ENCODE measurements around the gene GABRG2. TPM values are rescaled to one million over a fixed set of nuclear protein-coding genes. Genes with fewer than 3 reads are reported as not detected.
"Not testable (repeated sequence)": the region's sequence is repeated elsewhere in the genome, so short reads cannot be mapped to it uniquely, and the experiment has no call there.

GABRG2 gene
- polyA plus RNA-seq (ENCODE audit: insufficient read length in 3 of 3), result under 1 TPM; 0.03 to 0.07 (median 0.06) TPM
- long read RNA-seq, donor 1, result 0 reads
- long read RNA-seq, donor 2, result 0 reads
- long read RNA-seq, donor 3, result 0 reads
- long read RNA-seq, donor 4, result 0 reads
- long read RNA-seq, donor 5, result 0 reads
- long read RNA-seq, donor 6, result 0 reads
- long read RNA-seq, donor 7, result 0 reads
- long read RNA-seq, donor 8, result 0 reads
- long read RNA-seq, donor 9, result 0 reads
- long read RNA-seq, donor 10, result 0 reads
- long read RNA-seq, donor 11, result 0 reads
- long read RNA-seq, donor 12, result 0 reads
- long read RNA-seq, donor 13, result 0 reads
- long read RNA-seq, donor 14, result 0 reads
- long read RNA-seq, donor 15, result 0 reads
- long read RNA-seq, donor 16, result 0 reads

DNA sequence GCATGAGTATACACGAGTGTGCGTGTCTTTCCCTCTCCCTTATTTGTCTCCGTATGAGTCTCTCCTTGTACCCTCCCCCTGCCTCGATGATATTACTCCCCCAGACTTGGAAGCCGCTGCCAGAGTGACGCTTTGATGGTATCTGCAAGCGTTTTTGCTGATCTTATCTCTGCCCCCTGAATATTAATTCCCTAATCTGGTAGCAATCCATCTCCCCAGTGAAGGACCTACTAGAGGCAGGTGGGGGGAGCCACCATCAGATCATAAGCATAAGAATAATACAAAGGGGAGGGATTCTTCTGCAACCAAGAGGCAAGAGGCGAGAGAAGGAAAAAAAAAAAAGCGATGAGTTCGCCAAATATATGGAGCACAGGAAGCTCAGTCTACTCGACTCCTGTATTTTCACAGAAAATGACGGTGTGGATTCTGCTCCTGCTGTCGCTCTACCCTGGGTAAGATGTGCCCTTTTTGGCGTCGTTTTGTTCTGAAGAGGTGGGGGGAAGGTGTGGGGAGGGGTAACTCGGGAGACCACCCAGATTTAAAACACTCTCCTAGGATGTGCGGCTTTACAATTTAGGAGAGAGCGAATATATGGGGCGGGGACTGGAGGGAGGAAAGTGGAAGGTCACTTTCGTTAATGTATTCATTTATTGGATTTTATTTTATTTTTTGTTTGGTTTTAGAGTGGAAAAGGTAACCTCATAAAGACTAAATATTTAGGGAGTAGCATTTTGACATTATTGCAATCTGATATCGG is at the start of gene GABRG2:
Gene GABRG2 (plus strand): TSS at position 119 of the 757 bp plus-strand sequence. CDS start 227 bp downstream, at position 346.
- no peak for DNase-seq (ENCODE audit: extremely low read depth in 1 of 11, low read depth in 9 of 11, low spot score in 4 of 11)

DNA sequence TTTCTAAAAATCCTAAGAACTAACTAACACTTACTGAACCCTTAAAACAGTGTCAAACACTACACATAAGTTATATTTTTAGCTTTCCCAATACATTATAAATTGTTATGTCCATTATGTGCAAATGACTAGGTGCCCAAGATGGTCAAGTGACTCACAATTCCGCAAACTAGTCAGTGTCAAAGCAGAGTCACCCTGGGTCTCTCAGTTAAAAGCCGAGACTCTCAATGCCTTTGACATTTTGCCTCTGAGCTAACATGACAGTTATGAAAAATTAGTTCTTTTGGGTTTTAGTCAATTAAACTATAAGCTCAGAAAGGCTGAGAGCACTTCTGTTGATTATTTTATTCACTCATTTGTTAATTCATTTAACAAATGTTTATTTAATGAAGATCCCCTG is 42.3 kb upstream of the GABRG2 start:
- no peak for DNase-seq (ENCODE audit: extremely low read depth in 1 of 11, low read depth in 9 of 11, low spot score in 4 of 11)

DNA sequence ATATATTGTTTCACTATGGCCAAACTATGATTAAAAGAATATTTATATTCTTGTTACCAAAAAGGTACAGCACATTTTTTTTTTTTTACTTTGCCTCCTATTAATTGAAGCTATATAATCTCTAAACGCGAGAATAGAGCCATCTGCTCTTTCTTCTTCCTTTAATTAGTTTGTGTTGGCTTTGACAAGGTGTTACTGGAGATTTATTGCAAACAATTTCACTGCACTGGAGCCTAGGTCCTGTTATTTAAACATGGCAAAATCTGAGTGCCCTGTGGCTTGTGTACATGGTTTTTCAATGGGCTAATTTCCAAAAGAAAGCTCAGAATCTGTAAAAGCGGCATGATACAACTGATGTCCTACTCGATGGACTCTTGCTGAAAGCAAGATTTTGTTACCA is 40.8 kb upstream of the GABRG2 start:
- no peak for DNase-seq (ENCODE audit: extremely low read depth in 1 of 11, low read depth in 9 of 11, low spot score in 4 of 11)

DNA sequence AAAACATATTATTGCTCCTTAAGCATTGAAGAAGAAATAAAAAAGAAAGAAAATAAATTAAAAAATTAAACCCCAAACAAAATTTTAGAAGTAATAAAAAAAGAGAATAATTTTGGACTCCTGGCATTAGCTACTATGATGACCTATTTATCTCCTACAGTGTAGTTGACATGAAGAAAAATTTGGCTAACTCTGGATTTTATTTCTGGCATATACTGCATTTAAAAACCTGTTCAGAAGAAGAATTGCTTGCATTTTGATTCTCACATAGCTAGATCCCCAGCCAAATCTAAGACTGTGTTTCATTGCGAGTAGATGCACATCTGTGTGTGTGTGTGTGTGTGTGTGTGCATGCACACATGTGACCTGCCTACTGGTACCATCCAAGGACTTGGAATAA is 30.1 kb upstream of the GABRG2 start:
- no peak for DNase-seq (ENCODE audit: extremely low read depth in 1 of 11, low read depth in 9 of 11, low spot score in 4 of 11)

DNA sequence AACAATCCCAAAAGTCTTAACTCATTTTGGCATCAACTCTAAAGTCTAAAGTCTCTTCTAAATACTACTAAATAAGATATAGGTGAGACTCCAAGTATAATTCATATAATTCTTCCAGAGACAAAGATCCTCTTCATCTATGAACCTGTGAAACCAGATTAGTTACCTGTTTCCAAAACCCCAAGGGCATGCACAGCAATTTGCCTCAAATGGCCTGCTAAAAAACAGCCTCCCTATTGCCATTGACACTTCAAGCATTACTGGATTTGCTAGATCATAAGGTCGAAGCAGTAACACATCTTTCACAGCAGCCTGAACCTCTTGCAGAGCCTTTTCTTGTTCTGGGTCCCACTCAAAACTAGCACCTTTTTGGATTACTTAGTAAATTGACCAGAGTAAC is 20.3 kb upstream of the GABRG2 start:
- no peak for DNase-seq (ENCODE audit: extremely low read depth in 1 of 11, low read depth in 9 of 11, low spot score in 4 of 11)

DNA sequence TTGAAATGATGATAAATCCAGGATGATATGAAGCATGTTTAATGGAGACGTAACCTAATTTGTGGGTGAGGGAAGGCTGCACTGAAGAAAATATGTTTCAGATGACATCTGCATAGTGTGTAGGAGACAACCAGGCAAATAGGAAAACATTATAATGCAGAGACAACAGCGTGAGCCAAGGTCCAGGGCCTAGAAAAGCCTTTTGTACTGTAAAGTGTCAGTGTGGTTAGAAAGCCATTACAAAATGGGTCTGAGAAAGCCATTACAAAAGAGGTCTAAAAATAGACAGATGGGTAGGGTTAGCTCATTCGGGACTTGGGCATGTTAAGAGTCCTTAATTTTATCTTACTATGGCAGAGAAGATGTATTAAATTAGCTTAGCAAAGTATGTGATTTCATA is 14.9 kb upstream of the GABRG2 start:
- DNase-seq (ENCODE audit: extremely low read depth in 1 of 11, low read depth in 9 of 11, low spot score in 4 of 11), result no peak

DNA sequence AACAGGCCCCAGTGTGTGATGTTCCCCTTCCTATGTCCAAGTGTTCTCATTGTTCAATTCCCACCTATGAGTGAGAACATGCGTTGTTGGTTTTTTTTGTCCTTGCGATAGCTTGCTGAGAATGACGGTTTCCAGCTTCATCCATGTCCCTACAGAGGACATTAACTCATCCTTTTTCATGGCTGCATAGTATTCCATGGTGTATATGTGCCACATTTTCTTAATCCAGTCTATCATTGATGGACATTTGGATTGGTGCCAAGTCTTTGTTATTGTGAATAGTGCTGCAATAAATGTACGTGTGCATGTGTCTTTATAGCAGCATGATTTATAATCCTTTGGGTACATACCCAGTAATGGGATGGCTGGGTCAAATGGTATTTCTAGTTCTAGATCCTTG is 12.5 kb upstream of the GABRG2 start:
- not testable (repeated sequence) for DNase-seq (ENCODE audit: extremely low read depth in 1 of 11, low read depth in 9 of 11, low spot score in 4 of 11)

DNA sequence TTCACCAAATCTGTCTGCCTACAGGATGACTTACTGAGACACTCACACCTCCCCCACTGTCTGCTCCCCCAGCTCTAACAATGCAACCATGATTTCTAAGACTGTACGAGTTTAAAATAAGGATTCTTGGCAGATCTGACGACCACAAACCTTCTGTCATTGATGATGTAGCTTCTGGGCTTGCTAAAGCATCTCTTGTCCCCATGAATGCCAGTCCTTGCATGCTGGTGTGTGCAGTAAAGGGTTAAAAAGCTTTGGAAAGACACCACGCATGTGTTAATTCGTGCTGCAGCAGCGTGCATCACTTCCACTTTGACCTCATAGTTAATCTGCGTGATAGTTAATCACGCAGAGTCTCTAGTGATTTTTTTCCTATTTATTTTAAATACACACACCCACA is 411 bp upstream of the GABRG2 start:
- no peak for DNase-seq (ENCODE audit: extremely low read depth in 1 of 11, low read depth in 9 of 11, low spot score in 4 of 11)

DNA sequence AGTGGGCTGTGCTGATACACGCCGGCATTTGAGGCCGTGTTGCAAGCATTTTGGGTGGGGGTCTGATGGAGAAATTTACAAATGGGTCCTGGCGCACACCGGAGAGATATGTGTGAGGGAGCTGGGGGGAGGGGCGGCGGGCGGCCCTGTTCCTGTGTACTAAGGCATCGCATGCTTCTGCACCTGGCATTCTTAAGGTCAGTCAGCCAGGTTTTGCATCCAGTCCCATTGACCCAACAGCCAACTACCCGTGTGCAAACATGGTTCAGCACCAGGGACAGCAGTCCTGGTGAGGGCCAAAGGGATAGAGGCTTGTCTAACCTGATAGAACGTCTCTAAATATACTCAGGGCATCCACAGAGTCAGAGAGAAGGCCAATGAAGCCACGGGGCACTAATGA is 839 bp downstream of the GABRG2 start:
- DNase-seq (ENCODE audit: extremely low read depth in 1 of 11, low read depth in 9 of 11, low spot score in 4 of 11), result peak; percentile 39 to 81 (median 57)

DNA sequence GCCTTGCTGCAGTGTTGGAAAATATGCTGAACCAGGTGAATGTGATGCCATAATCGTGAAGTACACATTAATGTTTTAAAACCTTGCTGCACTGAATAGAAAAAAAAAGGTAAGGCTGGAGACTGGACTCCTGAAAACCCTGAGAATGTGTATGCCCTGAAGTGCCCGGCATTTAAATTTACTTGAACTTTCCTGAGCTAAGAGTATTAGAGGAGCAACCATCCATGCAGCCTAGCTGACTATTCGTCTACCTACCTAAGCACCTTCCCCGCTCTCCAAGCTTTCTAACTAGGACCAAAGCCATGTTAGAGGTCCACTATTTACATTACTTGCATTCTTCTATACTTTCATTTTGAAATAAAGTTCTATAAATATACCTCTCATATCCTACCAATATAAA is 1.4 kb downstream of the GABRG2 start:
- DNase-seq (ENCODE audit: extremely low read depth in 1 of 11, low read depth in 9 of 11, low spot score in 4 of 11), result no peak

DNA sequence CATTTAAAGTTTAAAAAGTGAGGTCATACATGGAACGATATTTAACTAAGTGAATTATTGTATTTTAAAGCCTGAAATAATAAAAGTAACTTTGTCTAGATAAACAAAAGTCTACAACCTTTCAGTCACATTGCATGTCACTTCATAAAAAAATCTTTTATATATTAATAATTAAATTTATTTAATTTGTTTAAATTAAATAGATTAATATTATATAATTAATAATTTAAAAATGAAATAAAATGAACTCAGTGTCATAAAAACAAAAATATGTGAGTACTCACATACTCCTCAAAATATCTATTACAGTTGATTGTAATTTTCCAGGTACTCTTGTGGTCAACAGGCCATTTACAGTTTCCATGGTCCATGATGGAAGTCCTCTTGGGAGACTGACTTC is 11.2 kb downstream of the GABRG2 start:
- no peak for DNase-seq (ENCODE audit: extremely low read depth in 1 of 11, low read depth in 9 of 11, low spot score in 4 of 11)

DNA sequence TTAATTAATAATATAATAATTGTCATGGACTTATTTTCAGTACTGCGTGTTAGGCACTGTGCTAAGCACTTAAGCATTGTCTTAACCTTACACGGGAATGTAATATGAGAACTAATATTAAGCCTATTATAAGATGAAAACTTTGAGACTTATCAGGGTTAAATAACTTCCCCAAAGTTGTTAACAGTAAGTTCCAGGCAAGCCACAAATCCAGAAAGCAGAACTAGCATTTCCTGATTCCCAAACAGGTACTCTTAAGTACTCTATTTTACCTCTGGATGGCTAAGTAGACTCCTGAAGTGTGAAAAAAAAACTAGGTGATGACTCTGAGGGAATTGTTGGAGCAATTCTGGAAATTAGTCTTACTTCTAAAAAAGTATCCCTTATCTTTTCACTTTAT is 23.8 kb downstream of the GABRG2 start:
- DNase-seq (ENCODE audit: extremely low read depth in 1 of 11, low read depth in 9 of 11, low spot score in 4 of 11), result no peak

DNA sequence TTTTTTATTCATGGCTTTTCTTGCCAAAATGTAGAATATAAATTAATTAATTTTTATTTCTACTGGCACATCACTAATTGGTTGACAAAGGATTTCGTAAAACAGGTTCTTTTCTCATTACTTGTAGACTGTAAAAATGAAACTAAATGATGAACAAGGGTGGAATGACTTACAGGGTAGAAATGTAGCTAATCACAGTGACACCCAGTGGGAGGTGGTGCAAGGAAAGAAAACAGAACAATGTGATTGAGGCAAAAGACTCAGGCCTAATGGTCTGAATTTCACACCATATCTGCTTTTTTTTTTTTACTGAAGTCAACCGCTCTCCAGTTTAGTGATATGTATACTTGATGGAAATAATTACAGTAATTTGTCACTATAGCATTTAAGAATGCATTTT is 28.9 kb downstream of the GABRG2 start:
- DNase-seq (ENCODE audit: extremely low read depth in 1 of 11, low read depth in 9 of 11, low spot score in 4 of 11), result no peak

DNA sequence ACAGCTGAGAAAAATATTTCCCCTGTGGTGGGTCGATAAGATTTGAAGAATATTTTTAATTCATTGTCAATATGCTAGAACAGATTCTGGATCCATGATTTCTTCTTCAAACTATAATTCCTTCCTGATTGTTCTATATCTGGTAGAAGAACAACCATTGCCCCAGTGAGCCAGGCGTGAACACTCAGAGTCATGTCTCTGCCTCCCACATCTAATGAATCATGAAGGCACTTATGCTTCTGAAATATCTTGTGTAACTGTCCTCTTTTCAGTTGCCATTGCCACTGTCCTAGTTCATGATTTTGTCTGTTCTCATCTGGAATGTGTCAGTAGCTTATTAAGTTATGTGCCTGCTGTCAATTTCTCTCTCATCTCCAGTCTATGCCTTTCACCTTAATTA is 40.0 kb downstream of the GABRG2 start:
- DNase-seq (ENCODE audit: extremely low read depth in 1 of 11, low read depth in 9 of 11, low spot score in 4 of 11), result no peak

DNA sequence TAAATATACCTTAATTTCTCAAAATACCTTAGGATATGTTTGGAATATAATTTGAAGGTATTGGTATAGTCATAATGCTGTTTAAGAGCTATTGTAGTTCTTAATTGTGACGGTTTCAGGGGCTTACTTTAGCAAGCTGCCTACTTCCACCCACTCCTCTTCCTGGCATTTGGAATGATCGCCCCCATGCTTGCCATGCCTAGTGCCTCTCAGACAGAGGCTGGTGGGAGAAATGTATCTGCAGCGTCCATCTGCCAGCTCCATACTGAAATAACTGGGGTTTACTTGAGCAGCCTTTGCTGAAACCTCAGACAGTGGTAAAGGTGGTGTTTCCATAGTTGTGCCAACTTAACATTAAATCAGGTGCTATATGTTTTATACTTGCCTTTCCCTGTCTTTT is 52.2 kb downstream of the GABRG2 start:
- DNase-seq (ENCODE audit: extremely low read depth in 1 of 11, low read depth in 9 of 11, low spot score in 4 of 11), result no peak

DNA sequence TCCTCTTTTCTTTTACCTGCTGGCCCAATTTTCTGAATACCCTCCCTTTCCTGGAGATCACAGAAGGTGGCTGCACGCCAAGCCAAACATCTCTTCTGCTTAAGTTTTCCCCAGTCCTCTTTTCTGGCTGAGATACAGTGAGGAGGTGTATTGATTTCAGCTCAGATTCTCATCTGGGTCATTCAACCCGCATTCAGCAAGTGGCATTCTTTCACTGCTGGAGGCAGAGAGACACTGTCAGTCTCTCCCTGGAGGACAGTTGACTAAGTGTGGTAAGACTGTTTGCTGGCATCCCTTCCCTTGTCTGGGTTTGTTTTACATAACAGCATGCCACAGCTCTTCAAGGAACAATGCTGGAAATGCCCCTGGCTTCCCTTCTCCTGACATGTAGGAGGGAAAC is 60.5 kb downstream of the GABRG2 start:
- no peak for DNase-seq (ENCODE audit: extremely low read depth in 1 of 11, low read depth in 9 of 11, low spot score in 4 of 11)

DNA sequence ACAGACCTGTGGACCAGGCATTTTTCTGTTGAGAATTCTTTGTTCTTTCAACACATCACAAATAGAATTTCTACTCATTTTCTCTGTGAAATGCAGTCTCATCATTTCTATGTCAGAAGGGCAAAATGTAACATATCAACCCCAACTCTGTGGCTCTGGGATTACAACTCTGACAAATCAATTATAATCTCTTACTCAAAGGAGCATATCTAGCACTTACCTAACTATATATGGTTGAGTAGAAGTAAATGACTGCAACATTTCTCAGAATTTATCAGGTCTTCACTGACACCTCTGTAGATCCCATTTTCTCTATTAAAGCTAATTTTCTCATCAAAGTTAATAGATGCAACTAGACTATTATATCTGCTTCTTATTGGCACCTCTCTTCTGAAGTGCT is 64.8 kb downstream of the GABRG2 start:
- DNase-seq (ENCODE audit: extremely low read depth in 1 of 11, low read depth in 9 of 11, low spot score in 4 of 11), result no peak

DNA sequence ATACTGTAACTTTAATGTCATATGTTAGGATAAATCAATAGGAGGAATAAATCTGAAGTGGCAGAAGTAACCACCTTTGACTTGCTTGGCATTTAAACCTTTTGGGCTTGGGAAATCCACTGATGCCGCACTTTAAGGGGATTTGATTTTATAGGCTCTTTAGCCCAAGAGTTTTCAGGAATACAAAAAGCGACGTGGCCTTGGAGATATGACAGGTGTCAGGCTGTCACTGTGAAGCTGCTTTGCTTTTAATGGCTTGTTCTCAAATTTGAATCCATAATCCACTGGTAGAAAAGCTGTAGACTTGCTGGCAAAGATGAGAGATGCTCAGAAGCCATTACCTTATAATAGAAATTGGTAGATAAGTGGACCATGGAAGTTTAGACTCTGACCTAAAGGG is 71.6 kb downstream of the GABRG2 start:
- DNase-seq (ENCODE audit: extremely low read depth in 1 of 11, low read depth in 9 of 11, low spot score in 4 of 11), result no peak

DNA sequence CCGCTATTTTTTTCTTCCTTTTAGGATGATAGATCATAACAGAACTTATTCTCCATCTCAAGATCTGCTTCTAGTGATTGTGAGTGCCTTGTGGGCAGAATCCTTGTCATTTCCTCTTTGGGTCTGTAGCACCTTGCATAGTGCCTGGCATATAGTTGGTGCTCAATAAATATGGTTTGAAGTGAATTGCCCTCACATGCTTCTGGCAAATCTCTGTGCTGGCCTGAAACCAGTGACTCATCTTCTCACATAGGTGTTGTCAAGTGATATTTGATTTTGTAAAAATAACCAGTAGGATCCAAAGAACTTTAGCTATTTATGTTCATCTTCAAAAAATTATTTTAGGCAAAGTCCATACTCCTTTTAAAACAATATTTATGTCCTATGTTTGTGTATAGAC is 86.7 kb downstream of the GABRG2 start:
- no peak for DNase-seq (ENCODE audit: extremely low read depth in 1 of 11, low read depth in 9 of 11, low spot score in 4 of 11)

DNA sequence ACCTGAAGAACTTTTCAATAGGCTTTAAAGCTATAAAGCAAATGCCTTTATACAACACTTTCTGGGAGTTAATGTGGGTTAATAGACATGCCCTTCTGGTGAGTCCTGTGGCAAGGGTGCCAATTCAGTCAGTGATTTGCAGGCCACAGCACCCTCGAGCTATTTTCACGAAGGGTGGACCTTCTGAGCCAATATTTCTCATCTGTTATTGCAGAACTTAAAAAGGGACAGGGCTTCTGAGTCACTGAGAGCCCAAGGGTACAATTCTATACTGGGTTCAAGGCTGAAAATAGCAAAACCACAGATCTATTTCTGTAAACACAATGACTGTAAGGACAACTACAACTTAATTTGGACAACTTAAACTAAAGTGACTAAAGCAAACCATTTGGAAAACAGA is 92.8 kb downstream of the GABRG2 start:
- DNase-seq (ENCODE audit: extremely low read depth in 1 of 11, low read depth in 9 of 11, low spot score in 4 of 11), result no peak

DNA sequence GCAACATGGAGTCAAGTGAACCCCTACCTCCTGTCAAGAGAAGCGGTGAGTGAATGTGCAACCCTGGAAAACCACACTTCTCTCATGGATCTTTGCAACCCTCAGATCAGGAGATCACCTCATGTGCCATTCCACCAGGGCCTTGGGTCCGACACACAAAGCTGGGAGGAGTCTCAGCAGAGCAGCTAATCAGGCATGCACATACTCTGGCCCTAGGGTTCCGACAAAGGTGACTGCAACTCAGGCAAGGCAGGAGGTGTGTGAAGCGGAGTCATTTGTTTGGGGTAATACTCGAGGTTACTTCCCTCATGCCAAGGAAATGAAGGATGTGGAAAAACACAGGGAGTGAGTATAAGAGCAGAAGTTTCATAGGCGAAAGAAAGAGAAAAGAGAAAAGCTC is 96.1 kb downstream of the GABRG2 start:
- no peak for DNase-seq (ENCODE audit: extremely low read depth in 1 of 11, low read depth in 9 of 11, low spot score in 4 of 11)
